Measurements from ENCODE around the gene GP2.

- TF ChIP-seq, protein P1, sequence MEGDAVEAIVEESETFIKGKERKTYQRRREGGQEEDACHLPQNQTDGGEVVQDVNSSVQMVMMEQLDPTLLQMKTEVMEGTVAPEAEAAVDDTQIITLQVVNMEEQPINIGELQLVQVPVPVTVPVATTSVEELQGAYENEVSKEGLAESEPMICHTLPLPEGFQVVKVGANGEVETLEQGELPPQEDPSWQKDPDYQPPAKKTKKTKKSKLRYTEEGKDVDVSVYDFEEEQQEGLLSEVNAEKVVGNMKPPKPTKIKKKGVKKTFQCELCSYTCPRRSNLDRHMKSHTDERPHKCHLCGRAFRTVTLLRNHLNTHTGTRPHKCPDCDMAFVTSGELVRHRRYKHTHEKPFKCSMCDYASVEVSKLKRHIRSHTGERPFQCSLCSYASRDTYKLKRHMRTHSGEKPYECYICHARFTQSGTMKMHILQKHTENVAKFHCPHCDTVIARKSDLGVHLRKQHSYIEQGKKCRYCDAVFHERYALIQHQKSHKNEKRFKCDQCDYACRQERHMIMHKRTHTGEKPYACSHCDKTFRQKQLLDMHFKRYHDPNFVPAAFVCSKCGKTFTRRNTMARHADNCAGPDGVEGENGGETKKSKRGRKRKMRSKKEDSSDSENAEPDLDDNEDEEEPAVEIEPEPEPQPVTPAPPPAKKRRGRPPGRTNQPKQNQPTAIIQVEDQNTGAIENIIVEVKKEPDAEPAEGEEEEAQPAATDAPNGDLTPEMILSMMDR (IDR thresholded peaks at IDR 0.05): no peak
- no peak for TF ChIP-seq RFX5 (IDR thresholded peaks at IDR 0.05)
- no peak for TF ChIP-seq BHLHE40 (IDR thresholded peaks at IDR 0.05; ENCODE audit: low read depth, low read length)
Observed at GRCh38 chr16:20262248-20262647, 65.1 kb downstream of the GP2 start.

Data from A549 (cell line).